DMS53 treated with DMSO at 0.1 percent for 48 hours (cell line): ENCODE data around the gene PTPRN2.
"Not testable (repeated sequence)": the region's sequence is repeated elsewhere in the genome, so short reads cannot be mapped to it uniquely, and the experiment has no call there.

ENCODE experiments used
- DNase-seq: peaks from one replicate; lab custom pipeline; 2025; ENCODE audit not compliant: unreplicated experiment; lab: John Stamatoyannopoulos, UW

PTPRN2 gene

GRCh38 chr7:158391541-158391940 lies 196.1 kb downstream of the PTPRN2 start:
- DNase-seq = no peak

- DNase-seq = no peak
Observed at GRCh38 chr7:158391141-158391540, 196.5 kb downstream of the PTPRN2 start.

- DNase-seq = no peak
Observed at GRCh38 chr7:158390460-158390859, 197.2 kb downstream of the PTPRN2 start.

- no peak for DNase-seq
Observed at GRCh38 chr7:158389514-158390425, 197.9 kb downstream of the PTPRN2 start.

- DNase-seq = no peak
Observed at GRCh38 chr7:158388928-158389327, 198.7 kb downstream of the PTPRN2 start.

DNA sequence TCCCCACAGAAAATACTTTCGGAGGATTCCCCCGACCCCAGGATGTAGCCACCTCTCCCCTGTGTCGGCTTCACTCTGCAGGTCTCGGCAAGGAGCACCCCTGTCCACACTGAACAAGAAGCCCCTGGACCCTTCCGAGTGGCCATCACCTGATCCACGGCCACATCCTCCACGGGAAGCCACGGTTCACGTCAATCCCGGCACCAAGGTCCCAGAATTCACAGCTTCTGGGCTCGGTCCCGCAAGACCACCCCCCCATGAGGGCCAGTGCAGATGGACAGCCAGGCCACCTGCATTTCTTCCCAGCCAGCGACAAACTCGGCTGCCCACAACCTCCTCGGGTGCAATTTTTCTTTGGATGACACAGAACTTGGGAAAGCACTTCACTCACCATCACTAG lies 199.6 kb downstream of the PTPRN2 start:
- no peak for DNase-seq

DNA sequence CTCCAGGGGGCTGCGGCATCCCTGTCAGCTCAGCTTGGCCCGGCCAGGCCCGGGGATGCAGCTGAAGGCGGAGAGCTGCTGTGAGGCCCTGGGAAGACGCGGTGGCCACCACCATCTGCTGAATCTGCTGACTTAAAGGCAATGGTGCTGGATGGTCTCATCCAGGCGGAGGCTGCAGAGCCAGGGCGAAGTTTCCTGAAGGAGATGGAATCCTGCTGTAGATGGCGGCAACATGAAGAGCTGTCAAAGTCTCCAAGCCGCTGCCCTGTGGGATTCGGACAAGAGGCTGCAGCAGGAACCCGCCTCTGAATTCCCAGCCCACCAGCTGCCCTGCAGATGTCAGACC lies 200.1 kb downstream of the PTPRN2 start:
- no peak for DNase-seq

DNA sequence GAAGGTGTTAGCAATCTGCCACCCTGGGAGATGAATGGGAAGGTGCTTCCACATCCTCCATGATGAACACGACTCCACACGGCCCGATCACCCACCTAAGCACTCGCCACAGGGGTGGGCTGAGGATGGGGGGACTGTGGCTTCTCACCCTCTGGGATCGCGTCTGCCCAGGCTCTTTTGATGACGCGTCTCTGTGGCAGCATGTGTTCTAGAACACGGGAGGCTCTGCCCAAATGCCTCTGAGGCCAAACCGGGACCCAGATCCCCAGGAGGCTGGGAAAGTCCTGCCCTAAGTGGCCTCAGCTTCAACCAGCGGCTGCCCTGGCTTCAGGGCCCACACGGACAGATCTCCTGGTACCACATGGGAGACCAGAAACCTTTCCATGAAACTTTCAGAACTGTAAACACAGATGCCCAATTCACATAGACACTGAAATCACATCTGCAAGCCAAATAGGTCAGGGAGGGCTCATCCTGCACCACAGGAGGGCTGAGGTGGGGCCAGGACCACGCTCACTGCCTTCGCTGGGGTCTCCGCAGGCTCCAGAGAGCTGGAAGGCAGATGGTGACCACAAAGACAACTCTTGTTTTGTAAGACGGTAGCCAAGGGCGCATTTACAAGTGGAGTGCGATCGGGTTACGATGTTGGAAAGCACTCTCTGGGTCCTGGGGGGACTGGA lies 200.6 kb downstream of the PTPRN2 start:
- no peak for DNase-seq

GRCh38 chr7:158386355-158386618 lies 201.3 kb downstream of the PTPRN2 start:
- DNase-seq = no peak

GRCh38 chr7:158385496-158386354 lies 201.9 kb downstream of the PTPRN2 start:
- DNase-seq = not testable (repeated sequence)

DNA sequence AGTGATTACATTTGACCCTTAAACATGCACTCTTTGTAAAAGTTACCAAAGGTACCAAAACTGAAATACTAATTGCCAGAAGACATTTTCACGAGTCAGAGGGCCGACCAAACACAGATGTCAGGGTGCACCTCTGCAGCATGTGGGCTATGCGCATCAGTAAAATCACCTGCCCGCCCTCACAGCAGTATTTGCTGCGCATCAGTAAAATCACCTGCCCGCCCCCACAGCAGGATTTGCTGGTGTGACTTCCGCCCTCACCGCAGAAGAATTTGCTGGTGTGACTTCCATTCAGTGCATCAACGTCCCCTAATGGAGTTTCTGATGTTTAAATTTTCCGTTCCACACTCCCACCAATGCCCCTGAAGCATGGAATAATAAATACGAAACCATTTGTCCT lies 202.9 kb downstream of the PTPRN2 start:
- no peak for DNase-seq

DNA sequence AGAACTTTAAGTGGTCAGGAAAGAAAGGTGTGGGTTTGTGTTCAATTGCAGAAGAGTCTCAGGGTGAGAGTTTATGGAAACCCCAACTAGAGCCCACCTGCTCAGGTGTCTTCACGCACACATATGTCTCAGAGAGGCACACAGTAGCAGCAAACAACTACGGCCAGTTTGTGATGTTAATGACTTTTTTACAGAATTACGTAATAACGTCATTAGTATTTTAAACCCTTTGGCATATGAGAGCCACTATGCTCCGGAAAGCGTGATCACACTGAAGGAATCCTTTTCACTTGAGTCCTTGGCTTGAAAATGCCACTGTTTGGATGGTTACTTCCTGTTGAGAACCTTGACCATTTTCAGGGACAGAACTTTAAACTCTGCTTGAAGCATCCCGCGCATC lies 204.0 kb downstream of the PTPRN2 start:
- no peak for DNase-seq

DNA sequence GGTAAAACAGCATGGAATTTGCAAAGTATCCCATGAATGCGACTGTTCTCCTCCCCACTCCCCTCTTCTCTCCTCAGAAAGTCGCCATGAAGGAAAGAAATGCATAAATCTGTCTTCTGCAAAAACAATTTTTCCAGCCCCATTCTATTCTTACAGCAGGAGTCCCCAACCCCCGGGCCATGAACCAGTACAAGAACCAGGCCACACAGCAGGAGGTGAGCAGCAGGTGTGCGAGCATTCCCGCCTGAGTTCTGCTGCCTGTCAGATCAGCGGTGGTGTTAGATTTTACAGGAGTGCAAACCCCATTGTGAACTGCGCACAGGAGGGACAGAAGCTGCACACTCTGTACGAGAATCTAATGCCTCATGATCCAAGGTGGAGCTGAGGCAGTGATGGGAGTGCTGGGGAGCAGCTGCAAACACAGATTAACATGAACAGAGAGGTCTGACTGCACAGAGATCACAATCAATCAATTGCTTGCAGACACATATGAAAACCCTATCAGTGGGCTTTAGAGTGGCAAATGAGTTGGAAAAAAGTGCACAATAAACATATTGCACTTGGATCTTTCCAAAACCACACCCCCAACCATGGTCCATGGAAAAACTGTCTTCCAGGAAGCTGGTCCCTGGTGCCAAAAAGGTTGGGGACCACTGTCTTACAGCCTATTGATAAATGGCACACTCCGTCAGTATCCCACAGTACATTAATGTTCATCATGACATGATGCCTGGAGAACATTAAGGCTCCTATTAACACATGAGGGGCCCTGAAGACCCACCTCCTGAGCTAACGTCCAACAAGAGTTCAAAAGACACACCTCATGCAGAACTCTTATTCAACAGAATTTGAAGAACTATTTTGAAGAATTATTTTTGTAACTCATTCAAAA lies 205.0 kb downstream of the PTPRN2 start:
- no peak for DNase-seq

- DNase-seq = no peak
Observed at GRCh38 chr7:158381956-158382355, 205.7 kb downstream of the PTPRN2 start.

DNA sequence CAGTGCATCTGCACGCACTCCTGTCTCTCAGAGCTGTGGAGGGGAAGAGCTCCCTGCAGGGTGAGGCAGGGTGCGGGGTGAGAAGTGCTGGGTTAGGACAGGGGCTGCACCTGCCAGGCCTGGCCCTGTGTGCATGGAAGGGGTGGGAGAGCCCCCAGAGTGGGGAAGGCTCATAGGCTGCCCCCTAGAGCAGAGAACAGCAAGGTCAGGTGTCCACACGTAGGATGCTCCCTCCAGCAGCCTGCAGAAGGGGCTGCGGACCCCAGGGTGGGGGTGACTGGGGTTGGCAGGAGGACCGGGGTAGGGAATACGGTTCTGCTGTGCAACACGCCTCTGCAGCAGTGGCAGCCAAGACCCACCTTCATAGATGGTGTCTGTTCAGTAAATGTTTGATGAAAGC lies 208.6 kb downstream of the PTPRN2 start:
- no peak for DNase-seq

DNA sequence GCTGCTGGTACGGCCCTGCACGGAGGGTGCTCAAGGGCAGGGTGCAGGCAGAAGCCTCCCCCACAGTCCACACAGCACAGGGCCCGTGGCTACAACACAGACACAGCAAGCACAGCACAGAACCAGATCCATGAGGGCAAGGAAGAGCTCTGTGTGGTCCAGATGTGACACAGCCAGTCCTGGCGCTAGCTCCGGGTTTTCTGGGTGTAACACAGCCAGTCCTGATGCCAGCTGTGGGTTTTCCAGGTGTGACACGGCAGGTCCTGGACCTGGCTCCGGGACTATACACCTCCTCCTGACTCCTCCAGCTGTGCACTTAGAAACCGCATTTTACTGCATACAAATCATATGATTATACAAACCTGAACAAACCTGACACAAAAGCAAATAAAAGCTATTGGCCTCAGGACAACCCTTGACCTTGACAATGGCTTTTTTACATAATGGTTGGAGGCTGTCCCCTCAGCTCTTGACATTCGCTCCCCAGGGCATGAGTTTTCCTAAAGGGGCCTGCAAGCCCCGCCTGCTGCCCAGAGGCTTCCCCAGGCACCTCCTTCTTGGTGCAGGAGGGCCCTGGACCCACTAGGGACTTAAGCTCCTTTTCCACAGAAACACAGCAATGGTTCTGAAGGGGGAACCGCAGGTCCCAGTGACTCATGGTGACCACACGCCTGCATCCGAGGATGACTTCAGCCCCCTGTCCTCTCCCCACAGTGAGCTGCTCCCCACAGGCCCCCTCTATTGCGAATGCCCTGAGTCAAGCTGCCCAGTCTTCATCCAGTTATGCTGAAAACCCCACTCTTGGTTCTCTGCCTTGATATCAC lies 209.6 kb downstream of the PTPRN2 start:
- DNase-seq = peak; percentile 68

- not testable (repeated sequence) for DNase-seq
Observed at GRCh38 chr7:158376839-158377186, 210.8 kb downstream of the PTPRN2 start.

DNA sequence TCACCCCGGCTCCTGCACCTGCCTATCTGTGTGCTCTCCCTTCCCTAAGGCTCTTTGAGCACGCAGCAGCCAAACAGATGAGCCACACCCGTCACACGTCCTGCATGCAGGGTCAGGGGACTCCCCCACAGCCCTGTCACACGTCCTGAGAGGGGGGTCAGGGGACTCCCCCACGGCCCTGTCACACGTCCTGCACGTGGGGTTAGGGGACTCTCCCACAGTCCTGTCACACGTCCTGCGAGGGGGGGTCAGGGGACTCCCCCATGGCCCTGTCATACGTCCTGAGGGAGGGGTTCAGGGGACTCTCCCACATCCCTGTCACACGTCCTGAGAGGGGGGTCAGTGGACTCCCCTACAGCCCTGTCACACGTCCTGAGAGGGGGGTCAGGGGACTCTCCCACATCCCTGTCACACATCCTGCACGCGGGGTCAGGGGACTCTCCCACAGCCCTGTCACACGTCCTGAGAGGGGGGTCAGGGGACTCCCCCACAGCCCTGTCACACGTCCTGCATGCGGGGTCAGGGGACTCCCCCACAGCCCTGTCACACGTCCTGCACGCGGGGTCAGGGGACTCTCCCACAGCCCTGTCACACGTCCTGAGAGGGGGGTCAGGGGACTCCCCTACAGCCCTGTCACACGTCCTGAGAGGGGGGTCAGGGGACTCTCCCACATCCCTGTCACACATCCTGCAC lies 211.3 kb downstream of the PTPRN2 start:
- not testable (repeated sequence) for DNase-seq

GRCh38 chr7:158375034-158375433 lies 212.6 kb downstream of the PTPRN2 start:
- DNase-seq = no peak
